HG02759 (cell line): Measurements from ENCODE around the gene RGL4.
"Not testable (repeated sequence)": the region's sequence is repeated elsewhere in the genome, so short reads cannot be mapped to it uniquely, and the experiment has no call there.

Experiments
- ATAC-seq: cut with Tn5 transposase; IDR thresholded peaks from one replicate; pipeline ENCODE4 v1.9.1; 2021; ENCODE audit warnings: mild to moderate bottlenecking, moderate library complexity; ENCODE audit not compliant: unreplicated experiment

RGL4 gene

GRCh38 chr22:23728108-23728507, 37.3 kb downstream of the RGL4 start:
- ATAC-seq = not testable (repeated sequence)

GRCh38 chr22:23737696-23738095, 46.9 kb downstream of the RGL4 start:
- no peak for ATAC-seq

- no peak for ATAC-seq
Measured at GRCh38 chr22:23742505-23743264, 51.9 kb downstream of the RGL4 start.

- ATAC-seq = no peak
Measured at GRCh38 chr22:23743303-23743705, 52.5 kb downstream of the RGL4 start.

- ATAC-seq = no peak
Measured at GRCh38 chr22:23744001-23744400, 53.2 kb downstream of the RGL4 start.

GRCh38 chr22:23744485-23744884, 53.7 kb downstream of the RGL4 start:
- no peak for ATAC-seq

GRCh38 chr22:23745791-23746190, 55.0 kb downstream of the RGL4 start:
- no peak for ATAC-seq
